ENCODE data around the gene BCAT1. TPM values are rescaled to one million over a fixed set of nuclear protein-coding genes. Genes with fewer than 3 reads are reported as not detected.

Gene BCAT1
- total and polyA plus RNA-seq, 2 donors (not counting 3 experiments of a cell fraction or from before 2014, with no cell fraction given) = 21.6 to 267 TPM

- dilution Hi-C loops (cut with MboI; ENCODE audit: extremely low pct_ligation_motif_present, low sequenced_read_pairs) (no loop called here), intact Hi-C loops (cut with micrococcal nuclease) (no loop called here)
- POLR2A ChIA-PET = no interaction called here
- H3K9me1 ChIP-seq (replicated peaks; ENCODE audit: control insufficient read depth, extremely low read depth, insufficient read depth, low read length) = no peaks in the 10 kb centered on the region
- H2AFZ ChIP-seq (ENCODE audit: low read depth, low read length) = no peak overlapping the region
- H3K4me3 ChIP-seq (replicated peaks in 1 of 3; ENCODE audit: insufficient read depth in 1 of 3, low read depth in 1 of 3, low read length in 3 of 3) = no peak overlapping the region
- no peak overlapping the region for H3K9ac ChIP-seq (replicated peaks; ENCODE audit: extremely low read depth, insufficient read depth, low read length)
- H3K4me2 ChIP-seq (ENCODE audit: insufficient read depth, low read length) = no peak overlapping the region
- H3K79me2 ChIP-seq (ENCODE audit: control insufficient read depth, insufficient read depth, low read length) = no peaks in the 10 kb centered on the region
- H3K27ac ChIP-seq (ENCODE audit: insufficient read depth, low read depth, low read length) = no peak overlapping the region
- BruUV-seq (replicated peaks) = no TSS peak
- TF ChIP-seq JUN (IDR thresholded peaks at IDR 0.05; ENCODE audit: borderline replicate concordance, insufficient read depth, insufficient read length, low read depth) = no peak
- no peak for TF ChIP-seq GATA2 (IDR thresholded peaks at IDR 0.05; ENCODE audit: insufficient read depth, insufficient read length, low read depth, low read length)
- no peak for TF ChIP-seq MYC (IDR thresholded peaks at IDR 0.05; ENCODE audit: low read depth, low read length)
- TF ChIP-seq FOS (IDR thresholded peaks at IDR 0.05; ENCODE audit: borderline replicate concordance, insufficient read depth, low read length) = no peak
- TF ChIP-seq CTCF (IDR thresholded peaks at IDR 0.05; ENCODE audit: extremely low read depth in 1 of 2, insufficient read depth in 1 of 2, low read depth in 1 of 2, low read length in 2 of 2) = no peak
- TF ChIP-seq POLR2A (IDR thresholded peaks at IDR 0.05; ENCODE audit: low read depth, low read length) = no peak
- TF ChIP-seq POLR2AphosphoS5 (IDR thresholded peaks at IDR 0.05; ENCODE audit: insufficient read depth, low read depth, low read length) = no peak
- TF ChIP-seq EZH2 (IDR thresholded peaks at IDR 0.05; ENCODE audit: borderline replicate concordance, low read depth, low read length, severe bottlenecking) = no peak
- TF ChIP-seq MAX (IDR thresholded peaks at IDR 0.05; ENCODE audit: insufficient read depth, insufficient read length) = no peak
- DNase-seq (ENCODE audit: low read depth, low spot score) = no peak
- no peaks in the 10 kb centered on the region for H3K36me3 ChIP-seq (ENCODE audit: control insufficient read depth in 2 of 2, extremely low read depth in 1 of 2, insufficient read depth in 2 of 2, low read length in 2 of 2)
- H4K20me1 ChIP-seq (replicated peaks; ENCODE audit: control insufficient read depth, extremely low read depth, insufficient read depth, low read length) = no peaks in the 10 kb centered on the region
- no peak for FAIRE-seq
- H3K27me3 ChIP-seq (ENCODE audit: control insufficient read depth in 2 of 2, insufficient read depth in 2 of 2, low read length in 2 of 2) = peaks cover 0 to 5% of the 10 kb centered on the region in 2 experiments
- H3K9me3 ChIP-seq (replicated peaks; ENCODE audit: control insufficient read depth, insufficient read depth, low read length) = no peaks in the 10 kb centered on the region
- no peaks in the 10 kb centered on the region for H3K4me1 ChIP-seq (ENCODE audit: control insufficient read depth, extremely low read depth, insufficient read depth, low read length)
- CTCF ChIA-PET = interaction anchor here (1.2 kb wide), 1 partner anchor 200 kb away, joined by 3 read pairs; no protein-coding TSS in a partner anchor
Measured at GRCh38 chr12:24791622-24792021, 157.3 kb downstream of the BCAT1 start.
